ENCODE measurements around the gene ANKRD6. TPM values are rescaled to one million over a fixed set of nuclear protein-coding genes. Genes with fewer than 3 reads are reported as not detected.

Gene ANKRD6
- total and polyA plus RNA-seq, 2 donors = 10.6 to 12.3 TPM

GRCh38 chr6:89452281-89452680 lies 19.3 kb downstream of the ANKRD6 start:
- no peaks in the 10 kb centered on the region for H3K36me3 ChIP-seq (ENCODE audit: control insufficient read depth in 2 of 2, insufficient read depth in 2 of 2, low read length in 1 of 2)
- whole genome bisulfite sequencing = 98% methylated on average over 1 of the region's 1 CpG

GRCh38 chr6:89454300-89454699 lies 21.3 kb downstream of the ANKRD6 start:
- Histone ChIP-seq H3K4me3 (ENCODE audit: low read length in 2 of 2) (no peak overlapping the region), H3K27me3 (ENCODE audit: control insufficient read depth in 2 of 2, insufficient read depth in 1 of 2, low read length in 1 of 2) (no peaks in the 10 kb centered on the region), H3K36me3 (ENCODE audit: control insufficient read depth in 2 of 2, insufficient read depth in 2 of 2, low read length in 1 of 2) (no peaks in the 10 kb centered on the region), H3K9me3 (ENCODE audit: control insufficient read depth in 2 of 2, insufficient read depth in 1 of 2, low read length in 1 of 2) (no peaks in the 10 kb centered on the region), H3K27ac (ENCODE audit: low read depth in 1 of 2, low read length in 1 of 2) (no peak overlapping the region), H3K4me1 (ENCODE audit: control insufficient read depth in 2 of 2, insufficient read depth in 2 of 2, low read length in 2 of 2) (no peaks in the 10 kb centered on the region)
- 96% methylated on average over 2 of the region's 2 CpGs for WGBS
- no peak for DNase-seq (ENCODE audit: low read depth in 6 of 9, low spot score in 9 of 9)

More at GRCh38 chr6:89452281-89452680, 19.3 kb downstream of the ANKRD6 start:
- DNase-seq (ENCODE audit: low read depth in 6 of 9, low spot score in 9 of 9) = no peak
- H3K27ac ChIP-seq (ENCODE audit: low read depth in 1 of 2, low read length in 1 of 2) = no peak overlapping the region
- H3K9me3 ChIP-seq (ENCODE audit: control insufficient read depth in 2 of 2, insufficient read depth in 1 of 2, low read length in 1 of 2) = no peaks in the 10 kb centered on the region
- H3K4me1 ChIP-seq (ENCODE audit: control insufficient read depth in 2 of 2, insufficient read depth in 2 of 2, low read length in 2 of 2) = no peaks in the 10 kb centered on the region
- no peaks in the 10 kb centered on the region for H3K27me3 ChIP-seq (ENCODE audit: control insufficient read depth in 2 of 2, insufficient read depth in 1 of 2, low read length in 1 of 2)
- H3K4me3 ChIP-seq (ENCODE audit: low read length in 2 of 2) = no peak overlapping the region

- Histone ChIP-seq H3K27me3 (ENCODE audit: control insufficient read depth in 2 of 2, insufficient read depth in 1 of 2, low read length in 1 of 2) (no peaks in the 10 kb centered on the region), H3K36me3 (ENCODE audit: control insufficient read depth in 2 of 2, insufficient read depth in 2 of 2, low read length in 1 of 2) (no peaks in the 10 kb centered on the region), H3K27ac (ENCODE audit: low read depth in 1 of 2, low read length in 1 of 2) (no peak overlapping the region), H3K4me3 (ENCODE audit: low read length in 2 of 2) (no peak overlapping the region), H3K9me3 (ENCODE audit: control insufficient read depth in 2 of 2, insufficient read depth in 1 of 2, low read length in 1 of 2) (no peaks in the 10 kb centered on the region), H3K4me1 (ENCODE audit: control insufficient read depth in 2 of 2, insufficient read depth in 2 of 2, low read length in 2 of 2) (no peaks in the 10 kb centered on the region)
- 97% methylated on average over 5 of the region's 5 CpGs for WGBS
- DNase-seq (ENCODE audit: low read depth in 6 of 9, low spot score in 9 of 9) = no peak
Observed at GRCh38 chr6:89458704-89459103, 25.8 kb downstream of the ANKRD6 start.

- H3K4me3 ChIP-seq (ENCODE audit: low read length in 2 of 2) = no peak overlapping the region
- no peaks in the 10 kb centered on the region for H3K9me3 ChIP-seq (ENCODE audit: control insufficient read depth in 2 of 2, insufficient read depth in 1 of 2, low read length in 1 of 2)
- no peaks in the 10 kb centered on the region for H3K36me3 ChIP-seq (ENCODE audit: control insufficient read depth in 2 of 2, insufficient read depth in 2 of 2, low read length in 1 of 2)
- no peaks in the 10 kb centered on the region for H3K4me1 ChIP-seq (ENCODE audit: control insufficient read depth in 2 of 2, insufficient read depth in 2 of 2, low read length in 2 of 2)
- H3K27me3 ChIP-seq (ENCODE audit: control insufficient read depth in 2 of 2, insufficient read depth in 1 of 2, low read length in 1 of 2) = no peaks in the 10 kb centered on the region
- no peak overlapping the region for H3K27ac ChIP-seq (ENCODE audit: low read depth in 1 of 2, low read length in 1 of 2)
- 97% methylated on average over 1 of the region's 1 CpG for WGBS
- no peak for DNase-seq (ENCODE audit: low read depth in 6 of 9, low spot score in 9 of 9)
Observed at GRCh38 chr6:89459501-89459900, 26.5 kb downstream of the ANKRD6 start.

- H3K4me3 ChIP-seq (ENCODE audit: low read length in 2 of 2) = no peak overlapping the region
- WGBS = 97% methylated on average over 7 of the region's 7 CpGs
- no peaks in the 10 kb centered on the region for H3K36me3 ChIP-seq (ENCODE audit: control insufficient read depth in 2 of 2, insufficient read depth in 2 of 2, low read length in 1 of 2)
- no peaks in the 10 kb centered on the region for H3K9me3 ChIP-seq (ENCODE audit: control insufficient read depth in 2 of 2, insufficient read depth in 1 of 2, low read length in 1 of 2)
- no peaks in the 10 kb centered on the region for H3K27me3 ChIP-seq (ENCODE audit: control insufficient read depth in 2 of 2, insufficient read depth in 1 of 2, low read length in 1 of 2)
- no peak for DNase-seq (ENCODE audit: low read depth in 6 of 9, low spot score in 9 of 9)
- H3K27ac ChIP-seq (ENCODE audit: low read depth in 1 of 2, low read length in 1 of 2) = no peak overlapping the region
- H3K4me1 ChIP-seq (ENCODE audit: control insufficient read depth in 2 of 2, insufficient read depth in 2 of 2, low read length in 2 of 2) = no peaks in the 10 kb centered on the region
Observed at GRCh38 chr6:89460713-89461112, 27.8 kb downstream of the ANKRD6 start.

GRCh38 chr6:89462503-89462902 lies 29.6 kb downstream of the ANKRD6 start:
- no peaks in the 10 kb centered on the region for H3K9me3 ChIP-seq (ENCODE audit: control insufficient read depth in 2 of 2, insufficient read depth in 1 of 2, low read length in 1 of 2)
- no peaks in the 10 kb centered on the region for H3K4me1 ChIP-seq (ENCODE audit: control insufficient read depth in 2 of 2, insufficient read depth in 2 of 2, low read length in 2 of 2)
- DNase-seq (ENCODE audit: low read depth in 6 of 9, low spot score in 9 of 9) = no peak
- WGBS = 93% methylated on average over 2 of the region's 2 CpGs
- H3K36me3 ChIP-seq (ENCODE audit: control insufficient read depth in 2 of 2, insufficient read depth in 2 of 2, low read length in 1 of 2) = no peaks in the 10 kb centered on the region
- no peak overlapping the region for H3K4me3 ChIP-seq (ENCODE audit: low read length in 2 of 2)
- no peaks in the 10 kb centered on the region for H3K27me3 ChIP-seq (ENCODE audit: control insufficient read depth in 2 of 2, insufficient read depth in 1 of 2, low read length in 1 of 2)
- H3K27ac ChIP-seq (ENCODE audit: low read depth in 1 of 2, low read length in 1 of 2) = no peak overlapping the region

- 88% methylated on average over 2 of the region's 2 CpGs for WGBS
Observed at GRCh38 chr6:89464295-89464694, 31.3 kb downstream of the ANKRD6 start.

GRCh38 chr6:89467437-89467836 lies 34.5 kb downstream of the ANKRD6 start:
- H3K27ac ChIP-seq (ENCODE audit: low read depth in 1 of 2, low read length in 1 of 2) = no peak overlapping the region
- WGBS = 100% methylated on average over 1 of the region's 1 CpG
- H3K4me3 ChIP-seq (ENCODE audit: low read length in 2 of 2) = no peak overlapping the region

More at GRCh38 chr6:89464295-89464694, 31.3 kb downstream of the ANKRD6 start:
- Histone ChIP-seq H3K27me3 (ENCODE audit: control insufficient read depth in 2 of 2, insufficient read depth in 1 of 2, low read length in 1 of 2) (no peaks in the 10 kb centered on the region), H3K4me3 (ENCODE audit: low read length in 2 of 2) (no peak overlapping the region), H3K9me3 (ENCODE audit: control insufficient read depth in 2 of 2, insufficient read depth in 1 of 2, low read length in 1 of 2) (no peaks in the 10 kb centered on the region), H3K36me3 (ENCODE audit: control insufficient read depth in 2 of 2, insufficient read depth in 2 of 2, low read length in 1 of 2) (no peaks in the 10 kb centered on the region), H3K4me1 (ENCODE audit: control insufficient read depth in 2 of 2, insufficient read depth in 2 of 2, low read length in 2 of 2) (no peaks in the 10 kb centered on the region), H3K27ac (ENCODE audit: low read depth in 1 of 2, low read length in 1 of 2) (no peak overlapping the region)
- no peak for DNase-seq (ENCODE audit: low read depth in 6 of 9, low spot score in 9 of 9)

GRCh38 chr6:89468998-89469397 lies 36.0 kb downstream of the ANKRD6 start:
- H3K27me3 ChIP-seq (ENCODE audit: control insufficient read depth in 2 of 2, insufficient read depth in 1 of 2, low read length in 1 of 2) = no peaks in the 10 kb centered on the region
- no peak overlapping the region for H3K4me3 ChIP-seq (ENCODE audit: low read length in 2 of 2)
- no peaks in the 10 kb centered on the region for H3K36me3 ChIP-seq (ENCODE audit: control insufficient read depth in 2 of 2, insufficient read depth in 2 of 2, low read length in 1 of 2)
- H3K27ac ChIP-seq (ENCODE audit: low read depth in 1 of 2, low read length in 1 of 2) = no peak overlapping the region
- no peaks in the 10 kb centered on the region for H3K4me1 ChIP-seq (ENCODE audit: control insufficient read depth in 2 of 2, insufficient read depth in 2 of 2, low read length in 2 of 2)
- 20% methylated on average over 1 of the region's 1 CpG for WGBS
- no peaks in the 10 kb centered on the region for H3K9me3 ChIP-seq (ENCODE audit: control insufficient read depth in 2 of 2, insufficient read depth in 1 of 2, low read length in 1 of 2)
- no peak for DNase-seq (ENCODE audit: low read depth in 6 of 9, low spot score in 9 of 9)

More at GRCh38 chr6:89467437-89467836, 34.5 kb downstream of the ANKRD6 start:
- Histone ChIP-seq H3K9me3 (ENCODE audit: control insufficient read depth in 2 of 2, insufficient read depth in 1 of 2, low read length in 1 of 2) (no peaks in the 10 kb centered on the region), H3K27me3 (ENCODE audit: control insufficient read depth in 2 of 2, insufficient read depth in 1 of 2, low read length in 1 of 2) (no peaks in the 10 kb centered on the region), H3K36me3 (ENCODE audit: control insufficient read depth in 2 of 2, insufficient read depth in 2 of 2, low read length in 1 of 2) (no peaks in the 10 kb centered on the region), H3K4me1 (ENCODE audit: control insufficient read depth in 2 of 2, insufficient read depth in 2 of 2, low read length in 2 of 2) (no peaks in the 10 kb centered on the region)
- no peak for DNase-seq (ENCODE audit: low read depth in 6 of 9, low spot score in 9 of 9)

Measured in thymus (tissue), 11 donors.